Measurements from ENCODE around the gene NEURL1.
"Not testable (repeated sequence)": the region's sequence is repeated elsewhere in the genome, so short reads cannot be mapped to it uniquely, and the experiment has no call there.

Gene NEURL1

GRCh38 chr10:103525901-103526300 lies 32.4 kb downstream of the NEURL1 start:
- FAIRE-seq = no peak
- TF ChIP-seq TAF1 (IDR thresholded peaks at IDR 0.05; ENCODE audit: low read depth, low read length) = no peak
- no peak for TF ChIP-seq POU2F2 (IDR thresholded peaks at IDR 0.05; ENCODE audit: low read depth, low read length)
- no peak for TF ChIP-seq POLR2AphosphoS5 (IDR thresholded peaks at IDR 0.05; ENCODE audit: low read depth, low read length)
- no peak for TF ChIP-seq SPI1 (IDR thresholded peaks at IDR 0.05; ENCODE audit: low read depth, low read length)
- TF ChIP-seq PAX5 (IDR thresholded peaks at IDR 0.05; ENCODE audit: insufficient read depth, low read length, severe bottlenecking) = no peak
- no peak for TF ChIP-seq POLR2A (IDR thresholded peaks at IDR 0.05; ENCODE audit: low read depth, low read length)

GRCh38 chr10:103527476-103527875 lies 34.0 kb downstream of the NEURL1 start:
- DNase-seq (ENCODE audit: insufficient read length, low spot score); FAIRE-seq: not testable (repeated sequence)

More at GRCh38 chr10:103525901-103526300, 32.4 kb downstream of the NEURL1 start:
- no peak for DNase-seq (ENCODE audit: insufficient read length, low spot score)

- TF ChIP-seq POLR2AphosphoS5 (IDR thresholded peaks at IDR 0.05; ENCODE audit: low read depth, low read length) (no peak), POLR2A (IDR thresholded peaks at IDR 0.05; ENCODE audit: low read depth, low read length) (no peak), PAX5 (IDR thresholded peaks at IDR 0.05; ENCODE audit: insufficient read depth, low read length, severe bottlenecking) (no peak), POU2F2 (IDR thresholded peaks at IDR 0.05; ENCODE audit: low read depth, low read length) (no peak), TAF1 (IDR thresholded peaks at IDR 0.05; ENCODE audit: low read depth, low read length) (no peak), SPI1 (IDR thresholded peaks at IDR 0.05; ENCODE audit: low read depth, low read length) (no peak)
- no peak for DNase-seq (ENCODE audit: insufficient read length, low spot score)
- no peak for FAIRE-seq
Observed at GRCh38 chr10:103528549-103528948, 35.0 kb downstream of the NEURL1 start.

GRCh38 chr10:103529539-103529938 lies 36.0 kb downstream of the NEURL1 start:
- TF ChIP-seq PAX5 (IDR thresholded peaks at IDR 0.05; ENCODE audit: insufficient read depth, low read length, severe bottlenecking) = no peak
- TF ChIP-seq TAF1 (IDR thresholded peaks at IDR 0.05; ENCODE audit: low read depth, low read length) = no peak
- no peak for TF ChIP-seq POLR2AphosphoS5 (IDR thresholded peaks at IDR 0.05; ENCODE audit: low read depth, low read length)
- no peak for TF ChIP-seq SPI1 (IDR thresholded peaks at IDR 0.05; ENCODE audit: low read depth, low read length)
- TF ChIP-seq POLR2A (IDR thresholded peaks at IDR 0.05; ENCODE audit: low read depth, low read length) = no peak
- no peak for TF ChIP-seq POU2F2 (IDR thresholded peaks at IDR 0.05; ENCODE audit: low read depth, low read length)
- DNase-seq (ENCODE audit: insufficient read length, low spot score) = no peak
- FAIRE-seq = no peak

GRCh38 chr10:103533827-103534226 lies 40.3 kb downstream of the NEURL1 start:
- FAIRE-seq (no peak), DNase-seq (ENCODE audit: insufficient read length, low spot score) (no peak)
- TF ChIP-seq POLR2AphosphoS5 (IDR thresholded peaks at IDR 0.05; ENCODE audit: low read depth, low read length) (no peak), PAX5 (IDR thresholded peaks at IDR 0.05; ENCODE audit: insufficient read depth, low read length, severe bottlenecking) (no peak), TAF1 (IDR thresholded peaks at IDR 0.05; ENCODE audit: low read depth, low read length) (no peak), POU2F2 (IDR thresholded peaks at IDR 0.05; ENCODE audit: low read depth, low read length) (no peak), SPI1 (IDR thresholded peaks at IDR 0.05; ENCODE audit: low read depth, low read length) (no peak), POLR2A (IDR thresholded peaks at IDR 0.05; ENCODE audit: low read depth, low read length) (no peak)

GRCh38 chr10:103534621-103535498 lies 41.4 kb downstream of the NEURL1 start:
- DNase-seq (ENCODE audit: insufficient read length, low spot score) = no peak
- FAIRE-seq = no peak
- no peak for TF ChIP-seq POU2F2 (IDR thresholded peaks at IDR 0.05; ENCODE audit: low read depth, low read length)
- TF ChIP-seq TAF1 (IDR thresholded peaks at IDR 0.05; ENCODE audit: low read depth, low read length) = no peak
- TF ChIP-seq POLR2AphosphoS5 (IDR thresholded peaks at IDR 0.05; ENCODE audit: low read depth, low read length) = no peak
- TF ChIP-seq POLR2A (IDR thresholded peaks at IDR 0.05; ENCODE audit: low read depth, low read length) = no peak

- no peak for DNase-seq (ENCODE audit: insufficient read length, low spot score)
Observed at GRCh38 chr10:103535595-103535994, 42.1 kb downstream of the NEURL1 start.

GRCh38 chr10:103539751-103540150 lies 46.2 kb downstream of the NEURL1 start:
- no peak for DNase-seq (ENCODE audit: insufficient read length, low spot score)
- TF ChIP-seq POLR2AphosphoS5 (IDR thresholded peaks at IDR 0.05; ENCODE audit: low read depth, low read length) (no peak), TAF1 (IDR thresholded peaks at IDR 0.05; ENCODE audit: low read depth, low read length) (no peak)
- no peak for FAIRE-seq

More at GRCh38 chr10:103535595-103535994, 42.1 kb downstream of the NEURL1 start:
- TF ChIP-seq POLR2AphosphoS5 (IDR thresholded peaks at IDR 0.05; ENCODE audit: low read depth, low read length) (no peak), POU2F2 (IDR thresholded peaks at IDR 0.05; ENCODE audit: low read depth, low read length) (no peak), TAF1 (IDR thresholded peaks at IDR 0.05; ENCODE audit: low read depth, low read length) (no peak), PAX5 (IDR thresholded peaks at IDR 0.05; ENCODE audit: insufficient read depth, low read length, severe bottlenecking) (no peak), POLR2A (IDR thresholded peaks at IDR 0.05; ENCODE audit: low read depth, low read length) (no peak), SPI1 (IDR thresholded peaks at IDR 0.05; ENCODE audit: low read depth, low read length) (no peak)
- no peak for FAIRE-seq

- TF ChIP-seq POU2F2 (IDR thresholded peaks at IDR 0.05; ENCODE audit: low read depth, low read length) (no peak), SPI1 (IDR thresholded peaks at IDR 0.05; ENCODE audit: low read depth, low read length) (no peak)
- DNase-seq (ENCODE audit: insufficient read length, low spot score) (no peak), FAIRE-seq (no peak)
Observed at GRCh38 chr10:103540722-103541121, 47.2 kb downstream of the NEURL1 start.

- no peak for DNase-seq (ENCODE audit: insufficient read length, low spot score)
- no peak for FAIRE-seq
- no peak for TF ChIP-seq SPI1 (IDR thresholded peaks at IDR 0.05; ENCODE audit: low read depth, low read length)
- TF ChIP-seq POU2F2 (IDR thresholded peaks at IDR 0.05; ENCODE audit: low read depth, low read length) = no peak
- TF ChIP-seq PAX5 (IDR thresholded peaks at IDR 0.05; ENCODE audit: insufficient read depth, low read length, severe bottlenecking) = no peak
- no peak for TF ChIP-seq POLR2AphosphoS5 (IDR thresholded peaks at IDR 0.05; ENCODE audit: low read depth, low read length)
- no peak for TF ChIP-seq TAF1 (IDR thresholded peaks at IDR 0.05; ENCODE audit: low read depth, low read length)
- TF ChIP-seq POLR2A (IDR thresholded peaks at IDR 0.05; ENCODE audit: low read depth, low read length) = no peak
Observed at GRCh38 chr10:103541616-103542015, 48.1 kb downstream of the NEURL1 start.

All from GM12891 (cell line).